ENCODE data around the gene NUFIP1.
"Not testable (repeated sequence)": the region's sequence is repeated elsewhere in the genome, so short reads cannot be mapped to it uniquely, and the experiment has no call there.

NUFIP1 gene

DNA sequence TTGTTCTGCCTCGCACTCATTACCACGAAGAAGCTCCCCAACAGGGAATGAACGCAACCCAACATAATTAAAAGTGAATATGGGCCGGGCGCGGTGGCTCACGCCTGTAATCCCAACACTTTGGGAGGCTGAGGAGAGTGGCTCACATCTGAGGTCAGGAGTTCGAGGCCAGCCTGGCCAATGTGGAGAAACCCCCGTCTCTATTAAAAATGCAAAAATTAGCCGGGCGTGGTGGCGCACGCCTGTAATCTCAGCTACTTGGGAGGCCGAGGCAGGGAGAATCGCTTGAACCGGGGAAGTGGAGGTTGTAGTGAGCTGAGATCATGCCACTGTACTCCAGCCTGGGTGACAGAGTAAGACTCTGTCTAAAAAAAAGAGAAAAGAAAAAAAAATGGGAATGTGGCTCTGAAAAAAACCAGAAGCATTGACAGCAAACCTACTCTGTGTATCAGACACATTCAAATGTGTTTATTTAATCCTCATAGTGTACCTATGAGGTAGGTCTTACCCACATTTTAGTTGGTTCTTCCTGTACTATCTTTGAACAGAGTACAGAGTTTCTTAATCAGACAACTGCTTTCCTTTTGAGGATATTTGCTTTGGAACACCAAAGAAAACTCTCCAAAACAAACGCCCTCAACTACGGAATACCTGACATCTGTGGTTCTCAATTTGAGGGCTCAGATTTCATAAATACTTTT is 70.0 kb downstream of the NUFIP1 start:
- no peak for DNase-seq (ENCODE audit: low spot score)

DNA sequence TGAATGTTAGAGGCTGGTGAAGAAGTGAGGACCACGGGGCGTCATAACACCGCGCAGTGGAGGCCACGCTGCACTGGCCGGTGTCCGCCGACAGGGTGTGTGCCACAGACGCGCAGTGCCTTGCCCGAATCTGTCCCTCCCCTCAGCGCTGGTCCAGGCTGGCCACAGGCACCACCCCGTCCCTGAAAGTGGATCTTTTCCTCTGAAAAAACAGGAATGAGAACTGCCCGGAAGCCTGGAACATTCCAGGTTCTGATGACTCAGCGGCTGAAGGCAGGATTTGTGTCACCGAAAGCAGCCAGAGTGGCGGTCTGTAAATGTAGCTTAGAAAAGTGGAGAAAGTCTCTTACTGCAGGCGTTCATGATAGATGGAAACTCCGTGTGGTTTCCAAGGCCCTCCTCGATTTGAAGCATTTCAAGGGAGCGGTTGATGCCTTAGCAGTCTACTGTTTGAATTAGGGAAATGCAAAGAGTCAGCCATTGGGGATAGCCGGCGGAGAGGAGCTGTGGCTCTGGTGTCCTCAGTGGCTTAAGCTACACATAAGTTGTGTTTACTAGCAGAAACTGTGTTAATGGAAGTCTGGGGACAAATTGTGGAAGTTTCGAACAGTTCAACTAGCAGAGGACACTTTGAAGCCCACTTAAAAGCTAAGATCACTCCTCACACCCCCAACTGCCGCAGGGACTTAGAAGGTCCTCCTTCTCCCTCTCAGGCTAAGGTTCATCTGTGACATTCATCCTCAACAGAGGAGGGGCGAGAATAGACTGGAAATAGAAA is 70.8 kb downstream of the NUFIP1 start:
- DNase-seq (ENCODE audit: low spot score) = peak; percentile 82

DNA sequence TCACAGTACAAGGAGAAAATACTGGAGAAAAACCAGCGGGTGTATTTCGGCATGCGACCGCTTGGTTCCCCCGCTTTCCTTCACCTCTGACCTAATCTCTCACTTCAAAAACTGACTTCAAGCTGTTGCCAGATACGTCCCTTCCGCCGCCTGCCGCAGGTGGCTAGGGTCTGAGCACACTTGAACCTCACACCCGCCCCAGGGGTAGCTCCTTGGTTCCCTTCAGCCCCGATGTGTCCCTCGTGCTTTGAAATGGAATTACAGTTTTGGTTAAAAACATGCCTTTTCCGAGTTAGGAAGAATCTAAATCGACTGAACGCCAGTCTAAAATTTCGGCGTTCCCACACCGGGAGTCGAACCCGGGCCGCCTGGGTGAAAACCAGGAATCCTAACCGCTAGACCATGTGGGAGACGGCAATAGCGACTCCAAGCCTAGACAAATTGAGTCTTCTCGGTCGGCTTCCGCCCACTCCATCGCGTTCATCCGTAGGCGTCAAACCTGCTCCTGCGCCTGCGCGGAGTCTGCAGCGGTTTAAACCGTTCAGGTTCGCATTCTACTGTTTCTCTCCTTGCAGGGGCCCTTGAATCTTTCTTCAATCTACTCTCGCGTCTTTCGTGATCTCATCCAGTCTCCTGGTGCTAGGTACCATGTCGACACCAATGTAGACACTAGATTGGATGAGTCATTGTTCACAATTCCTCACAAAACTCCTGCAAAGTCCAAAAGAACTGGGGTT is 71.5 kb downstream of the NUFIP1 start:
- peak; percentile 81 for DNase-seq (ENCODE audit: low spot score)

DNA sequence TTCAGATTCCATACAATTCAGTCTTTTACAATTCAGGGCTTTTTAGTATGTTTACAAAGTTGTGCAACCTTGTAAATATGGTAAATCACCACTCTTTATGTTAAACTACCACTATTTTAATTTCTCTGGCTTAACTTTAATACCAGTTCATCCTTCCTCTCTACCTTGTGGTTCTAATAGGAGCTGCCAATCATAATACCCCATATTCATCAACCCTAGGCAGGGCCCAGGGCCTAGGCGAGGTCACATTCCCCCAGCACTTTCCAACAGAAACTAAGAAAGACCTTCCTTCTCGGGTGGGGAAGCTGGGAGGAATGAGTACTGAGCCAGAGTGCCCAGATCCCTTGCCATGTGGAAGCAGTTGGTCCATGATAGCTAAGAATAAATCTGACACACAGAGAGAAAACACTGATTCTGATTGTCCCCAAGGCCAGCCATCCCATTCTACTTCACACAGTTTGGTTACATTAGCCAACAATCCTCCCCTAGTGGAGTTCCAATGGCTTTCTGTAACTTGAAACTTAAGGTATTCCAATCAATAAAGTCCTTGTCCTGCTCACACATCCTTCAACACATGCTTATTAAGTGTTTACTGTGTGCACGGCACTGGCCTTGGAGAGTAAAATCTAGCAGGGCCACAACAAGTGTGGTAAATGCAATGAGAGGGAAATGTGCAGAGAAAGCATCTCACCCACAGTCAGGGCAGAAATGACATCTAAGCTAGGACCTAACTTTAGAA is 76.8 kb downstream of the NUFIP1 start:
- no peak for DNase-seq (ENCODE audit: low spot score)

DNA sequence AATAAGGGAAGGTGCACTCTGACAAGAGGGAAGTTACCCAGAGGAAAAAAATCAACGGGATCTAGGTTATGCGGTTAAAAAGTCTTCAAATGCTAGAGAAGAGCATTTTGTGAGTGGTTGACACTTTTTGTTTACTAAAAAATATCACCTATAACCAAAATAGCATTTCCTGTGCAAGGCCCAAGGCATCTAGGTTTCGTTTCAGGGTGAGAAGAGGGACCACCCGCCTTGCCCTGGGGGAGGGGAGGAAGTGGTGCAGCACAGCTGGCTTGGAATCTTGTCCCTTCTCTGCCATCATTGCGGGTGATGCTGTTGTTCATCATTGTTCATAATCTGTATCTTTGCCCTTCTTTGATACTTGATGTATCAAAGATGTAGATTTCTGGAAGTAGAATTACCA is 80.6 kb downstream of the NUFIP1 start:
- DNase-seq (ENCODE audit: low spot score) = no peak

DNA sequence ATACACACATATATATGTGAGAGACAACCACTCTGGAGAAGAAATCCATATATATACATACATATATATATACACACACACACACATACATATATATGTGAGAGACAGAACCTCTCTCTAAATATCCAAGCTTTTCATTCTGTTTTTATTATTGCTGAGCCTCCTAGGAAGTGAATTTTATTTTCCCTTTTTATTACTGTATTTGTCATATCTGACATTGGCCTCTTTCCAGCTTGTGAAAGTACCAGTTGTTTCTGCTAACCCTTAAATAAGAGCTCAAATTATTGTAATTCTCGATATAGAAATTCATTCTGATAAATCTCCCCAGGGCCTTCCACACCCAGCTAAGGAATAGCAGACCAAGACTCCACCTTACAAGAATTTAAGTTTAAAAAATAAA is 81.0 kb downstream of the NUFIP1 start:
- DNase-seq (ENCODE audit: low spot score) = no peak

DNA sequence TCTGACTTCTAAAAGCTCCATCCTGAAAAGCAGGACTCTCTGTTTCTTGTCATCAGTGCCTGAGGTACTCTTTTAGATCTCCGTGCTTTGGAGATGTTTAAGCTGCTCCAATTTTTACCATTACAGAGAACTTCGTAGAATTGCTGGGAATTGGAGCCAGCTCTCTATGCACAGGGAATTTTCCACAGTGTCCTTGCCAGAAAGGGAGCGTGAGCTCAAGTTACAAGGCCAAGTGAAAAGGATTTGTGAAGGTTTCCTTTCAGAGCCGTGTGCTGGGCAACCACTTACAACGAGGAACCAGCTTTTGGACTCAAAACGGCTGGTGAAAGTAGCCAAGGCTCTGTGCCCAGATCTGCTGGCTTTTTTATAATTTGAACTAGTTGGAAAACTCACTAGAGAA is 82.6 kb downstream of the NUFIP1 start:
- DNase-seq (ENCODE audit: low spot score) = no peak

DNA sequence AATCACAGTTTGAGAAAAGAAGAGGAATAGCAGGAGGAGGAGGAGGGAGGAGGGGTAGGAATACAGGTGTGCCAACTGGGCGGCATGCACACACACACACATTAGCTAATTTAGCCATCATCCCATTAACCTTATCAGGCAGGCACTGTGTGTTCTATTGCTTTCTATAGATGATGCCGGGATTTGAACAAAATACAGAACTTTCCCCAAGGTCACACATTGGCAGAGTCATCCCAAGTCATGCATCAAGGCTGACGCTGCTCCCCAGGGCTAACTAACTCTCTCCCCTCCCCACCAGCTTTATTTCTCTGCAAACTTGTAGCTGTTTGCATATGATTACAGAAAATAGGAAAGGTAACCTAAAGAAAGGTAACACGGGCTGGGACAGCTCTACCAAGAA is 83.0 kb downstream of the NUFIP1 start:
- DNase-seq (ENCODE audit: low spot score) = no peak

DNA sequence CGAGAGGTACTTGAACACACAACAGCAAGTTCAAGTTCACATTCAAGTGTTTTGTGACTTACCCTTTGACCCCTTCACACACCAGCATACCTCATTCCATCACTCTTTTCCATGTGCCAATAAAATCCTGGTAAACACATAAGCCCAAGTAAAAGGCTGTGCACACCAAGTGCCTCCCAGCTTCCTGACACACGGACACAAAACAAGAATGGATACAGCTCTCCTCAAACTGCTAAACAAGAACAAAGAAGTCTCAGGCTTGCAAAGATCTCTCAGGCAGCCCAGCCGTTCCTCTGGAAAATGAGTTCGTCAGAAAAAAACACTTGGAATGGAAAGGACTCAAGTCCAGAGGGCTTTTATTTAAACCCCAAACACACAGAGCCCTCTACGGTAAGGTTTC is 83.7 kb downstream of the NUFIP1 start:
- DNase-seq (ENCODE audit: low spot score) = no peak

DNA sequence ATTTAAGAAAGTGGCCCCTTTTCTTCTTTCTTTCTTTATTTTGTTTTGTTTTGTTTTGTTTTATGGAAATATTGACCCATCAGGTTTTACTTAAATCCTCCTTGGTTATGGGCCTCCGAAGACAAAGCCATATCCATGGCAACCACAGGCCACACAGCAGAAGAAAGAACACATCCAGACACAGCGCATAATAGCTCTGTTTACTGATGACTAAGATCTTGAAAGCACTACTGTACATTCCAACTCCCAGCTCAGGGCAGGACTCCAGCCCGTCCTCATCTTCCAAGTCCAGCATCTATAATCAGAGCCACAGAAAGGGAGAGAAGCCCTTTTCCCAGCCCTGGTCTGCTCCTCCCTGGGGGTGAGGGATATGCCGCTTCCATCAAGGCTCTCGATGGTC is 84.3 kb downstream of the NUFIP1 start:
- DNase-seq (ENCODE audit: low spot score) = no peak

DNA sequence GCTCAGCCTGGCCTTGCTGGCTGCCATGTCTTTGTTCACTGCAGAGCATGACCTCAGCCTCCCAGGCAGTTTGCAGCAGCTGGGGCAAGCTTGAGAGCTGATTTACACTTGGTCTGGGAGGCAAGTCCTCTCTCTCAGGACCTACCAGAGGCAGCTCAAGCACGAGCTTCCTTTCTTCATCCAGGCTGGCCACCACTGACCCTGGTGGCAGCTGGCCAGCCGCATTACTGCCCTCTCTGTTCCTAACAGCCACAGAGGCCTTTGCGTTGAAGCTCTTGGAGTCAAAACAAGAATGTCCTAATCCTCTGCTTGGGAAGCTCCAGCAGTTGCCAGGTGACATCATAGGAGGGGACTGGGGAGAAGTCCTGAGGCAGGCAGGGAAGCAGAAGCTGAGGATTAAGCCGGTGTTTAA is 85.7 kb downstream of the NUFIP1 start:
- DNase-seq (ENCODE audit: low spot score) = no peak

DNA sequence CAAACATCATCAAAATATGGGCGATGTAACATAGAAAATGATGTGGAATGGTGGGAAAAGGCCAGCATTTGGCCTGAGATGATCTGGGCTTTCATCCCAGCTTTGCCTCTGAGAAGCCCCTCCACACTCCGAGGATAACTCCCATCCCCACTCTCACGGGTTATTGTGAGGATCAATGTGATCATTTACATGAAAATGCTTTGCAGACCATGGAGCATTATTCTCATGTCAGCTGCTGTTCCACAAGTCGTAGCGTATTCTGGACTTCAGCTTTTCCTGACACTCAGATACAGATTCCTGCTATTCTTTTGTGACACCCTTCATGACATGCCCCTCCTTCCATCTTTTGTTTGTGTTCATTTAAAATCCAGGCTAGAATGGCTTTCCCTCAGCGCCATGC is 86.5 kb downstream of the NUFIP1 start:
- no peak for DNase-seq (ENCODE audit: low spot score)

DNA sequence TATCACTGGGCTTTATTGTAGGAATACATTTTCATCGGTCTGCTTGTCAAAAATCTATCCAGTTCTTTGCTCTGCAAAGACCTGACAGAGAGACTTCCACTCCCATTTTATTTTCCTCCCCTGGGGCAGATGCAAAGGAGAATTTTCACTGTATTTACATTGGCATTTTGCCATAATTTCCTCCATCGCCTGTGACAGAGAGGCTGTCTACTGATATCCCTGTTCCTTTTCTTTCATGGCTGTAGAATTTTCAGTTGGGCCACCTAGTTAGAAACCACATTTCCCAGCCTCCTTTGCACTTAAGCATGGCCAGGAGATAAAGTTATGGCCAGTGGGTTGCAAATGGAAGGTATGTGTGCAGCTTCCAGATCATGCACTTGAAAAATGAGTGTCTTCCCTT is 89.3 kb downstream of the NUFIP1 start:
- DNase-seq (ENCODE audit: low spot score) = no peak

DNA sequence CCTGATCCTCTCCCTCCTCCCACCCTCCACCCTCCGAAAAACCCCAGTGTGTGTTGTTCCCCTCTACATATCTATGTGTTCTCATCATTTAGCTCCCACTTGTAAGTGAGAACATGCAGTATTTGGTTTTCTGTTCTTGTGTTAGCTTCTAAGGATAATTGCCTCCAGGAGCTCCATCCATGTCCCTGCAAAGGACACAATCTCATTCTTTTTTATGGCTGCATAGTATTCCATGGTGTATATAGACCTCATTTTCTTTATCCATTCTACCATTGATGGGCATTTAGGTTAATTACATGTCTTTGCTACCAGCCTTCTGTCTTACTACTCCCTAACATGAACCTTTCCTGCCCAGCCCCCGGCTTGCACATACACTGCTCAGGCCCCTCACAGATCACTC is 91.0 kb downstream of the NUFIP1 start:
- not testable (repeated sequence) for DNase-seq (ENCODE audit: low spot score)

DNA sequence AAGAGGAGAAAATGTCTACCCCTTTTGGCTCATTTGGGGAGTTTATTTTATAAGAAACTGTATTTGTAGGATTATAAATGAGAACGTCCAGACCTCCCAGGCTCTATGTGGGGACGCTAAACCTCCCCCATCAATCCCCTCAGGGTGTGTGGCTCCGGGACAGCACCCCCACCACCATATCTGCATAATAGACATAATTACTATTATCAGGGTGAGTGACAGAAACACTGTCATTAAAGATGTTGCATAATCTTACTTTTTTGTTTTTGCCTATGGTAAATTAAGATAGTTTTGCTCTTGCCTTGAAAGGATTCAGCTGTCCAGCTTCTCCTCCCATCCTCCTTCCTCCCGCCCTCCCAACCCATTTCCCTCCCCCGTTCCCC is 93.3 kb downstream of the NUFIP1 start:
- no peak for DNase-seq (ENCODE audit: low spot score)

DNA sequence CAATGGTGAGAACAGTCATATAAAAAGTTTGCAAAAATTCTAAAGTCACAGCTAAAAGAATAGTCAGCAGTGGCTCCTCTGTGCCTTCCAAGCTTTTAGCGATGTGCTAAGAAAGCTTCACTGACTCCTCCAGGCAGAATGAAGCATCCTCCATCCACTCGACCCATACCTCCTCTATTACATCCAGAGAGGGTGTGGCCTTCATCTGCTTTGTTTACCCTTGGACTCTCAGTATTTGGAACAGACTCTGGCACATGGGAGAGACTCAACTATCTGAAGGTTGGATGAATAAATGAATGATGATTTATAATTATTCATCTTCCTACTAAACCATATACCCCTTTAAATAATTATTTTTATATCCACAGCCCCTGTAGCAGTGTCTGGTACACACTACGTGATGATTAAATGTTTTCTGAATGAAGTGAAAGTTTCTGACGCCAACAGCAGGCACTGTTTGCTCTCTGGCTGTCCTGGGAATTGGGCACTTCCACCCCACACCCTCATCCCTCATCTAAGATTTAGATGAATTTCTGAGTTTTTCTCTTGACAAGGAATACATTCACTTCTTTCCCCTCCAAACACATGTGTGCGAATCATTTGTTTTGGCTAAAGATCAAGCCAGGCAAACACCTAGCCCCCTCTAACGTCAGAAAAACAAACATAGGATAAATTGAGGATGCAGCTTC is 93.9 kb downstream of the NUFIP1 start:
- no peak for DNase-seq (ENCODE audit: low spot score)

DNA sequence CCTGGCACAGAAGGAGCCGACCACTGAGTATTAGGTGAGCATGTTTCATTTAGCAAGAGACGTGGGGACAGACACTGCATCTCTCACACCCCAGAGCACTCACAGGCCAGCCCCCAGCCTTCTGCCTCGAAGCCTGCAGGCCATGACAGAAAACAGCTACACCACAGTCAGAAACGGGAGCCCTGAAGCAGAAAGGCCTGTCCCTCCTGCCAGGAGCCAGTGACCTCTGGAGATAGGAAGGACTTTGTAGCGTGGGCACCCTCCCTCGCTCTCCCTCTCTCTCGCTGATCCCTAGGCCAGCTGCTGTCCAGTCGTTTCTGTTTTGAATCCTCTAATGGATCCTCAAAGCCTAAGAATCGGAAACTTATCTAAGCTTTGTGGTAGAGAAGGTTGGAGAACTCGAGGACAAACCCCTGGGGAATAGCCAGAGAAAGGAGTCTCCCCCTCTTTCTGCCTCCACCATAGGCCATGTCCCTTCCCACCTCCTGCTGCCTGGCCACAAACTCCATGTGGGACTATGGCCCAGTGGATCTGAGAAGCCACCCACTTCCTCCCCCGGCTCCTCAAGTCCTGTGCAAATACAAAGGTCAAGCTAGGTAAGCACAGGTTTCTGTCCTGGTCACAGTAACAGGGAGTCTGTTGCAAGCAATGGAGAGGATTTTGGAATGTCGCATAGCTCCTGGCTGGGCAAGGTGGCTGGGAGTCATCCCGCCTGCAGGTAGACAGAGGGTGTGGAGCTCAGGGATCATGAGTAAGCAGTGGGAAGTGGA is 95.1 kb downstream of the NUFIP1 start:
- no peak for DNase-seq (ENCODE audit: low spot score)
